Loucy (cell line): Measurements from ENCODE around the gene APOL6.
"Not testable (repeated sequence)": the region's sequence is repeated elsewhere in the genome, so short reads cannot be mapped to it uniquely, and the experiment has no call there.

Source experiments
- H2AFZ ChIP-seq: fragments of 200-600 bp; sonication (generic); 2 replicates; pipeline ENCODE4 v1.6.0; 2016; ENCODE audit warnings: antibody characterized with exemption, mild to moderate bottlenecking, low read length, moderate library complexity
- H3F3A ChIP-seq: fragments of 200-600 bp; 2 replicates; pipeline ENCODE4 v1.6.0; 2016; ENCODE audit warnings: antibody characterized with exemption, low read depth, mild to moderate bottlenecking
- H3K27me3 ChIP-seq: fragments of 200-600 bp; sonication (generic); 2 replicates; pipeline ENCODE4 v1.6.1; 2014; ENCODE audit warnings: low read length, mild to moderate bottlenecking; ENCODE audit not compliant: insufficient read depth, poor library complexity, severe bottlenecking
- H3K36me3 ChIP-seq: fragments of 200-600 bp; sonication (generic); 2 replicates; pipeline ENCODE4 v1.6.1; 2016; ENCODE audit warnings: low read length; ENCODE audit not compliant: insufficient read depth
- H3K4me1 ChIP-seq: fragments of 200-600 bp; sonication (generic); 2 replicates; pipeline ENCODE4 v1.5.1; 2014; ENCODE audit warnings: low read length, mild to moderate bottlenecking; ENCODE audit not compliant: insufficient read depth, poor library complexity, severe bottlenecking
- H3K4me2 ChIP-seq: fragments of 200-600 bp; sonication (generic); 2 replicates; pipeline ENCODE4 v1.6.0; 2014; ENCODE audit warnings: antibody characterized with exemption, low read length, low read depth, mild to moderate bottlenecking; ENCODE audit not compliant: poor library complexity, severe bottlenecking
- H3K4me3 ChIP-seq: fragments of 200-600 bp; sonication (generic); 2 replicates; pipeline ENCODE4 v1.5.1; 2014; ENCODE audit warnings: low read length, mild to moderate bottlenecking, mixed read lengths; ENCODE audit not compliant: poor library complexity, severe bottlenecking
- H3K79me2 ChIP-seq: fragments of 200-600 bp; sonication (generic); 2 replicates; pipeline ENCODE4 v1.6.1; 2014; ENCODE audit warnings: low read length; ENCODE audit not compliant: insufficient read depth
- H3K9ac ChIP-seq: fragments of 200-600 bp; sonication (generic); 2 replicates; pipeline ENCODE4 v1.6.0; 2014; ENCODE audit warnings: mild to moderate bottlenecking, low read depth, low read length, moderate library complexity; ENCODE audit not compliant: poor library complexity, severe bottlenecking
- H3K9me2 ChIP-seq: fragments of 200-600 bp; sonication (generic); replicated peaks from 2 replicates; pipeline ENCODE4 v1.6.1; 2016; ENCODE audit warnings: low read depth, low read length, mixed read lengths
- H3K9me3 ChIP-seq: fragments of 200-600 bp; sonication (generic); 2 replicates; pipeline ENCODE4 v1.6.1; 2014; ENCODE audit warnings: mild to moderate bottlenecking, antibody characterized with exemption, low read length, low read depth; ENCODE audit not compliant: insufficient read depth
- H4K20me1 ChIP-seq: fragments of 200-600 bp; sonication (generic); 2 replicates; pipeline ENCODE4 v1.6.0; 2014; ENCODE audit warnings: antibody characterized with exemption, low read length, mild to moderate bottlenecking; ENCODE audit not compliant: insufficient read depth, poor library complexity, severe bottlenecking
- CTCF ChIP-seq: fragments of 200-600 bp; sonication (generic); conservative IDR thresholded peaks from 2 replicates; pipeline ENCODE4 v1.5.1; 2014; ENCODE audit warnings: mild to moderate bottlenecking, antibody characterized with exemption, low read length
- EZH2phosphoT487 ChIP-seq: fragments of 200-600 bp; IDR thresholded peaks from 2 replicates; pipeline ENCODE4 v1.6.1; 2018; ENCODE audit warnings: antibody characterized with exemption, mild to moderate bottlenecking, moderate library complexity, borderline replicate concordance

APOL6 gene

DNA sequence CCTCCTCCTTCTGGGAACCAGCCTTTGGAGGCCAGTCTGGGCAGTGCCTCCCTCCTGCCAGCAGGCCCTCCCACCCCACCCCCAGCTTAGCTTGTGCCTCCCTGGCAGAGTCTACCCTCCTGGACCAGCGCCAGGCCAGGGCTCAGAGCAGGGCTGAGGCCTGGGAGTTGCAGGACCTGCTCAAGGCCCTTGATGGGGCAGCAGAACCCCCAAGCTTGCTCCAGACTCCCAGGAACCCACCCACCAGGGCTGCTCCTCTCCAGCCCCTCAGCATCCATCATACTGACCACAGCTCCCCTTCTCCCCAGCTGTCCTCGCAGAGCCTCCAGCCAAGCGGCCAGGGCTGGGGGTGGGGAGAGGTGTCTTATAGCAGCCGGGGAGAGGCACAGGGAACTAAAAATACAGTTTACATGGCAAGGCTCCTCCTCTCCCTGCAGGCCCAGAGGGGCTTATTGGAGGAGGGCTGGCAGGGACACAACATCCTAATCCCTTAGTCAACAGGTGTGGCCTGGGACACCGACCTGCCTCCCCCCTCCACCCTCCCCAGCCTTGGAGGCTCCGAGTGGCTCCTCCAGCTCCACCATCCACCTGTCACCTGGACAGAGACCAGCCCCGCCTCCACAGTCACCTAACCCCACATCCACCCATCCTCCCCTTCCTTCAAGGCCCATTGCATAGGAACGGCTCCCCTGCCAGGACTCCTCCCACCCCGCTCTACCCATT, 25.9 kb upstream of the APOL6 start:
- H3K9me3 ChIP-seq: no peaks in the 10 kb centered on the region
- H3K36me3 ChIP-seq: no peaks in the 10 kb centered on the region
- H3K4me1 ChIP-seq: peaks cover 38% of the 10 kb centered on the region
- no peak overlapping the region for H2AFZ ChIP-seq
- no peak for TF ChIP-seq EZH2phosphoT487
- no peak for TF ChIP-seq CTCF
- no peaks in the 10 kb centered on the region for H4K20me1 ChIP-seq
- no peak overlapping the region for H3K4me3 ChIP-seq
- no peaks in the 10 kb centered on the region for H3K9me2 ChIP-seq
- H3K27me3 ChIP-seq: no peaks in the 10 kb centered on the region
- no peaks in the 10 kb centered on the region for H3F3A ChIP-seq
- no peaks in the 10 kb centered on the region for H3K79me2 ChIP-seq
- no peak overlapping the region for H3K4me2 ChIP-seq
- no peak overlapping the region for H3K9ac ChIP-seq

- H3K36me3 ChIP-seq, H2AFZ ChIP-seq, H4K20me1 ChIP-seq, H3K9me3 ChIP-seq, H3K9ac ChIP-seq, H3K79me2 ChIP-seq, H3K4me2 ChIP-seq, H3K27me3 ChIP-seq, H3F3A ChIP-seq, H3K4me3 ChIP-seq, H3K9me2 ChIP-seq: not testable (repeated sequence)
- H3K4me1 ChIP-seq: peaks cover 28% of the 10 kb centered on the region
Measured at GRCh38 chr22:35623885-35624284, 24.4 kb upstream of the APOL6 start.

- H3K4me1 ChIP-seq: peaks cover 24% of the 10 kb centered on the region
Measured at GRCh38 chr22:35624547-35624946, 23.7 kb upstream of the APOL6 start.

More at GRCh38 chr22:35624547-35624946, 23.7 kb upstream of the APOL6 start:
- H3K9me2 ChIP-seq: no peaks in the 10 kb centered on the region
- TF ChIP-seq EZH2phosphoT487: no peak
- TF ChIP-seq CTCF: no peak
- H3K79me2 ChIP-seq: no peaks in the 10 kb centered on the region
- H3K27me3 ChIP-seq: no peaks in the 10 kb centered on the region
- no peak overlapping the region for H3K4me2 ChIP-seq
- H2AFZ ChIP-seq: no peak overlapping the region
- no peak overlapping the region for H3K9ac ChIP-seq
- H3K4me3 ChIP-seq: no peak overlapping the region
- H3F3A ChIP-seq: peaks cover 2% of the 10 kb centered on the region
- H3K36me3 ChIP-seq: no peaks in the 10 kb centered on the region
- H3K9me3 ChIP-seq: no peaks in the 10 kb centered on the region
- H4K20me1 ChIP-seq: no peaks in the 10 kb centered on the region
